Activated CD4-positive, alpha-beta T cell treated with anti-CD3 and anti-CD28 coated beads, Interleukin-2, Interleukin-6, amounts not matched to agents 100 ng/mL and 50 ng/mL, durations not matched to agents 16 hours and 8 hours (primary cell): ENCODE measurements around the gene TBCC.
"Not testable (repeated sequence)": the region's sequence is repeated elsewhere in the genome, so short reads cannot be mapped to it uniquely, and the experiment has no call there.

Experiments
- DNase-seq: peaks from one replicate; pipeline ENCODE4 v3.0.0-alpha.2; 2020

TBCC gene

GRCh38 chr6:42727627-42728026, 18.3 kb downstream of the TBCC start:
- no peak for DNase-seq

GRCh38 chr6:42727087-42727611, 18.8 kb downstream of the TBCC start:
- peak; percentile 12 for DNase-seq

- peak; percentile 85 for DNase-seq
Measured at GRCh38 chr6:42726485-42727086, 19.3 kb downstream of the TBCC start.

GRCh38 chr6:42726026-42726425, 19.9 kb downstream of the TBCC start:
- no peak for DNase-seq

- DNase-seq, result no peak
Measured at GRCh38 chr6:42724825-42725224, 21.1 kb downstream of the TBCC start.

- no peak for DNase-seq
Measured at GRCh38 chr6:42722497-42722896, 23.4 kb downstream of the TBCC start, which contains the start of gene PRPH2. PRPH2 (minus strand) TSS chr6:42722597; CDS start chr6:42722334, 263 bp downstream.

GRCh38 chr6:42720739-42721138, 25.2 kb downstream of the TBCC start:
- DNase-seq, result no peak

GRCh38 chr6:42715871-42716270, 30.0 kb downstream of the TBCC start:
- no peak for DNase-seq

- no peak for DNase-seq
Measured at GRCh38 chr6:42714098-42714761, 31.7 kb downstream of the TBCC start.

GRCh38 chr6:42711930-42712329, 34.0 kb downstream of the TBCC start:
- no peak for DNase-seq

GRCh38 chr6:42710316-42710715, 35.6 kb downstream of the TBCC start:
- DNase-seq, result no peak

GRCh38 chr6:42709871-42710270, 36.0 kb downstream of the TBCC start:
- DNase-seq, result no peak

GRCh38 chr6:42708096-42708495, 37.8 kb downstream of the TBCC start:
- DNase-seq, result no peak

GRCh38 chr6:42707595-42707994, 38.3 kb downstream of the TBCC start:
- DNase-seq, result no peak

GRCh38 chr6:42704937-42705374, 40.9 kb downstream of the TBCC start:
- no peak for DNase-seq

- no peak for DNase-seq
Measured at GRCh38 chr6:42704251-42704936, 41.5 kb downstream of the TBCC start.

- DNase-seq, result not testable (repeated sequence)
Measured at GRCh38 chr6:42702786-42703185, 43.1 kb downstream of the TBCC start.

GRCh38 chr6:42702200-42702599, 43.7 kb downstream of the TBCC start:
- no peak for DNase-seq

- DNase-seq, result no peak
Measured at GRCh38 chr6:42698217-42698616, 47.7 kb downstream of the TBCC start.

- no peak for DNase-seq
Measured at GRCh38 chr6:42697268-42697655, 48.6 kb downstream of the TBCC start.

GRCh38 chr6:42696526-42697267, 49.2 kb downstream of the TBCC start:
- DNase-seq, result no peak

- DNase-seq, result no peak
Measured at GRCh38 chr6:42694586-42694985, 51.3 kb downstream of the TBCC start.
